H1 (cell line): ENCODE data around the gene KDM6B. TPM values are rescaled to one million over a fixed set of nuclear protein-coding genes. Genes with fewer than 3 reads are reported as not detected.
A peak's percentile ranks its signal among the peaks of the same experiment; 100 is the strongest.

Source experiments
- CTCF ChIA-PET: fragments of 300-600 bp; sonication (Branson Sonifier 250); formaldehyde crosslinking; loops from one replicate; lab custom pipeline; 2021; ENCODE audit not compliant: partially characterized antibody; lab: Charles Lee
- POLR2A ChIA-PET: fragments of 300-600 bp; sonication (Branson Sonifier 250); formaldehyde crosslinking; loops from one replicate; lab custom pipeline; 2021; ENCODE audit warnings: inconsistent platforms; ENCODE audit not compliant: partially characterized antibody; lab: Charles Lee
- DNase-seq, 2 experiments: peaks; one replicate each; pipeline versions ENCODE4 v3.0.0 to v3.0.0-alpha.2; 2010 to 2022; ENCODE audit warnings: low spot score in 2 of 2, low read depth in 1 of 2, mixed read lengths in 1 of 2
- FAIRE-seq: peaks from 2 replicates; lab custom pipeline; 2011; peaks lifted over from hg19 to GRCh38; lab: Jason Lieb, UNC
- H2AFZ ChIP-seq: 2 replicates; pipeline ENCODE4 v1.8.1; 2012; ENCODE audit warnings: low read length, inconsistent platforms
- H2AK5ac ChIP-seq: 2 replicates; pipeline ENCODE4 v1.6.1; 2013; ENCODE audit warnings: low read depth, low read length
- H2BK120ac ChIP-seq: replicated peaks from 2 replicates; pipeline ENCODE3; 2013; ENCODE audit warnings: low read depth, low read length, inconsistent platforms
- H2BK12ac ChIP-seq: 2 replicates; pipeline ENCODE4 v1.6.1; 2013; ENCODE audit warnings: low read depth, low read length
- H2BK15ac ChIP-seq: 2 replicates; pipeline ENCODE4 v1.6.1; 2013; ENCODE audit warnings: low read length
- H2BK20ac ChIP-seq: 2 replicates; pipeline ENCODE4 v1.6.1; 2013; ENCODE audit warnings: low read length
- H2BK5ac ChIP-seq: 2 replicates; pipeline ENCODE4 v1.6.1; 2013; ENCODE audit warnings: low read depth, low read length
- H3K14ac ChIP-seq: 2 replicates; pipeline ENCODE4 v1.6.1; 2013; ENCODE audit warnings: inconsistent platforms; ENCODE audit not compliant: insufficient read length
- H3K18ac ChIP-seq: 2 replicates; pipeline ENCODE4 v1.6.1; 2013; ENCODE audit warnings: low read length; ENCODE audit errors: extremely low read depth
- H3K23ac ChIP-seq: 2 replicates; pipeline ENCODE4 v1.6.1; 2013; ENCODE audit warnings: inconsistent platforms; ENCODE audit not compliant: insufficient read length
- H3K23me2 ChIP-seq: 2 replicates; pipeline ENCODE4 v1.6.1; 2013; ENCODE audit warnings: low read depth, low read length
- H3K27ac ChIP-seq: 2 replicates; pipeline ENCODE4 v1.6.1; 2011; ENCODE audit warnings: low read depth, low read length, inconsistent platforms
- H3K27me3 ChIP-seq, 4 experiments: replicated peaks in 1 of 4; 1 replicate in 1 of 4; 2 replicates in 3 of 4; pipeline versions ENCODE4 v1.6.1 to v1.8.1; 2011 to 2013; ENCODE audit warnings: low read length in 3 of 4, mild to moderate bottlenecking in 3 of 4, inconsistent platforms in 2 of 4, mixed read lengths in 2 of 4, moderate library complexity in 1 of 4; ENCODE audit not compliant: control insufficient read depth in 3 of 4, insufficient read depth in 3 of 4; ENCODE audit errors: extremely low read depth in 1 of 4
- H3K36me3 ChIP-seq, 4 experiments: 2 replicates each; pipeline versions ENCODE4 v1.6.1 to v1.8.1; 2011 to 2013; ENCODE audit warnings: mild to moderate bottlenecking in 4 of 4, low read length in 3 of 4, moderate library complexity in 2 of 4, control low read depth in 1 of 4, inconsistent platforms in 1 of 4; ENCODE audit not compliant: insufficient read depth in 4 of 4, control insufficient read depth in 2 of 4
- H3K4ac ChIP-seq: replicated peaks from 2 replicates; pipeline ENCODE3; 2013; ENCODE audit warnings: low read length, low read depth, mixed read lengths, inconsistent platforms; ENCODE audit not compliant: insufficient read length
- H3K4me1 ChIP-seq, 4 experiments: replicated peaks in 1 of 4; 1 replicate in 1 of 4; 2 replicates in 3 of 4; pipeline versions ENCODE4 v1.6.1 to v1.8.1; 2011 to 2013; ENCODE audit warnings: low read length in 3 of 4, inconsistent platforms in 2 of 4, mixed read lengths in 1 of 4; ENCODE audit not compliant: insufficient read depth in 4 of 4, control insufficient read depth in 3 of 4
- H3K4me2 ChIP-seq, 2 experiments: 2 replicates each; pipeline versions ENCODE4 v1.6.1 to v1.8.1; 2011 to 2013; ENCODE audit warnings: low read depth in 2 of 2, low read length in 2 of 2, control low read depth in 1 of 2, inconsistent platforms in 1 of 2, mild to moderate bottlenecking in 1 of 2; ENCODE audit not compliant: insufficient read depth in 1 of 2
- H3K4me3 ChIP-seq, 4 experiments: fragments of 200-600, 300-600 bp in 1 of 4; sonication (generic), shearing (Covaris generic), sonication (Bioruptor Twin) in 1 of 4; 2 replicates each; pipeline versions ENCODE4 v1.5.1 to v1.8.1; 2011 to 2016; ENCODE audit warnings: low read length in 4 of 4, low read depth in 3 of 4, control low read depth in 2 of 4, inconsistent platforms in 2 of 4, mild to moderate bottlenecking in 2 of 4, mixed read lengths in 1 of 4, moderate library complexity in 1 of 4; ENCODE audit not compliant: insufficient read depth in 2 of 4; ENCODE audit errors: extremely low read depth in 1 of 4
- H3K56ac ChIP-seq: replicated peaks from 2 replicates; pipeline ENCODE3; 2013; ENCODE audit warnings: low read depth, mild to moderate bottlenecking, mixed read lengths, low read length, inconsistent platforms; ENCODE audit not compliant: insufficient read length
- H3K79me1 ChIP-seq: 2 replicates; pipeline ENCODE4 v1.6.1; 2013; ENCODE audit warnings: low read depth, low read length, control low read depth
- H3K79me2 ChIP-seq, 2 experiments: 2 replicates each; pipeline versions ENCODE4 v1.6.1 to v1.8.1; 2012 to 2013; ENCODE audit warnings: low read length in 2 of 2, mild to moderate bottlenecking in 2 of 2, inconsistent platforms in 1 of 2; ENCODE audit not compliant: insufficient read depth in 2 of 2, control insufficient read depth in 1 of 2
- H3K9ac ChIP-seq, 4 experiments: replicated peaks in 1 of 4; 1 replicate in 1 of 4; 2 replicates in 3 of 4; pipeline versions ENCODE4 v1.6.1 to v1.8.1; 2011 to 2013; ENCODE audit warnings: low read depth in 3 of 4, low read length in 3 of 4, control low read depth in 2 of 4, mild to moderate bottlenecking in 2 of 4, moderate library complexity in 2 of 4, inconsistent platforms in 1 of 4; ENCODE audit errors: extremely low read depth in 1 of 4
- H3K9me3 ChIP-seq, 2 experiments: 2 replicates each; pipeline versions ENCODE4 v1.6.1 to v1.8.1; 2012 to 2013; ENCODE audit warnings: mild to moderate bottlenecking in 2 of 2, moderate library complexity in 2 of 2, control low read depth in 1 of 2, inconsistent platforms in 1 of 2, low read depth in 1 of 2, low read length in 1 of 2, mixed read lengths in 1 of 2; ENCODE audit not compliant: insufficient read depth in 2 of 2
- H4K20me1 ChIP-seq, 2 experiments: replicated peaks in 1 of 2; 2 replicates each; pipeline versions ENCODE3 to v1.8.1; 2011 to 2013; ENCODE audit warnings: inconsistent platforms in 2 of 2, low read length in 2 of 2, mild to moderate bottlenecking in 1 of 2; ENCODE audit not compliant: insufficient read depth in 2 of 2, control insufficient read depth in 1 of 2
- H4K5ac ChIP-seq: 2 replicates; pipeline ENCODE4 v1.6.1; 2013; ENCODE audit warnings: low read length, low read depth, mixed read lengths, inconsistent platforms; ENCODE audit not compliant: insufficient read length
- H4K8ac ChIP-seq: 2 replicates; pipeline ENCODE4 v1.8.0; 2013; ENCODE audit warnings: mild to moderate bottlenecking, moderate library complexity, low read length, inconsistent platforms; ENCODE audit not compliant: insufficient read depth; ENCODE audit errors: extremely low read depth
- H4K91ac ChIP-seq: replicated peaks from 2 replicates; pipeline ENCODE3; 2013; ENCODE audit warnings: low read length, mixed read lengths, inconsistent platforms; ENCODE audit not compliant: insufficient read length
- ATF2 ChIP-seq: IDR thresholded peaks from 2 replicates; pipeline ENCODE4 v1.6.1; 2012; ENCODE audit warnings: low read length, inconsistent platforms
- CREB1 ChIP-seq: IDR thresholded peaks from 2 replicates; pipeline ENCODE4 v1.6.1; 2012; ENCODE audit warnings: inconsistent platforms
- EP300 ChIP-seq, 2 experiments: IDR thresholded peaks; 1 replicate in 1 of 2; 2 replicates in 1 of 2; pipeline ENCODE4 v1.6.1; 2011 to 2012; ENCODE audit warnings: low read depth in 2 of 2, low read length in 2 of 2, mild to moderate bottlenecking in 2 of 2, borderline replicate concordance in 1 of 2, inconsistent platforms in 1 of 2, moderate library complexity in 1 of 2
- PHF8 ChIP-seq: fragments of 200-600 bp; sonication (generic); conservative IDR thresholded peaks from 2 replicates; pipeline ENCODE4 v1.7.1; 2012; ENCODE audit warnings: low read depth, mild to moderate bottlenecking, inconsistent platforms, low read length, moderate library complexity
- RFX5 ChIP-seq: IDR thresholded peaks from 2 replicates; pipeline ENCODE4 v1.6.1; 2011; ENCODE audit warnings: low read depth, low read length, improper control_type of control experiment, borderline replicate concordance
- RNF2 ChIP-seq: fragments of 200-900, 300-1000 bp; sonication (generic); IDR thresholded peaks from 2 replicates; pipeline ENCODE4 v1.7.1; 2016; ENCODE audit warnings: borderline replicate concordance, low read depth, mild to moderate bottlenecking, antibody characterized with exemption, low read length; ENCODE audit not compliant: poor library complexity, severe bottlenecking; ENCODE audit errors: missing control alignments
- RXRA ChIP-seq: IDR thresholded peaks from 2 replicates; pipeline ENCODE4 v1.6.1; 2011; ENCODE audit warnings: low read depth, mild to moderate bottlenecking, low read length, moderate library complexity; ENCODE audit not compliant: insufficient read depth
- TEAD4 ChIP-seq: IDR thresholded peaks from 2 replicates; pipeline ENCODE4 v1.6.1; 2012; ENCODE audit warnings: low read depth, low read length, inconsistent platforms, mixed read lengths
- WGBS, 2 experiments: shearing (Covaris generic) in 1 of 2; methylation state at CpG; one replicate each; pipeline versions ENCODE4 v1.1.6 to v1.1.7; 2013 to 2015; ENCODE audit warnings: low lambda C conversion rate in 2 of 2, mixed read lengths in 2 of 2, inconsistent platforms in 1 of 2, low coverage in 1 of 2, missing lambda C conversion rate in 1 of 2; ENCODE audit not compliant: insufficient replicate concordance in 2 of 2, insufficient coverage in 1 of 2, insufficient read length in 1 of 2; ENCODE audit errors: extremely low coverage in 1 of 2, missing lambda C conversion rate in 1 of 2; 5-methylcytosine and 5-hydroxymethylcytosine counted together
- polyA plus RNA-seq, 7 experiments: library from polyadenylated mRNA; depleted of rRNA in 3 of 7; stranded (reverse) in 5 of 7; unstranded in 2 of 7; fragments of >200 nt in 5 of 7; fragments of 200-250 nt in 2 of 7; gene quantifications; 1 replicate in 5 of 7; 2 replicates in 1 of 7; 4 replicates in 1 of 7; pipeline versions ENCODE4 v1.2.1 to v1.2.3, GENCODE V29; 2011 to 2013; ENCODE audit warnings: missing spikeins in 2 of 7, mixed read lengths in 2 of 7
- total RNA-seq: library from RNA; stranded (reverse); fragmentation: NEBNext Ultra II Directional; extraction: Animal tissue kit (Norgen Biotek cat#: 25700); gene quantifications from 2 replicates; pipeline ENCODE4 v1.2.1, GENCODE V29; 2021

The KDM6B gene
- total and polyA plus RNA-seq, 2 of the 8 experiments (the other 6 are each of a cell fraction or from before 2014, with no cell fraction given) = 0.48 to 3.7 TPM

GRCh38 chr17:7843536-7844291 lies 9.7 kb downstream of the KDM6B start:
- no peaks in the 10 kb centered on the region for H3K9me3 ChIP-seq
- peaks cover 6 to 21% (median 14%) of the 10 kb centered on the region in 4 experiments for H3K4me1 ChIP-seq
- H3K4me3 ChIP-seq = peak overlapping the region; percentile 70 to 98 (median 86)
- H3K18ac ChIP-seq = peak overlapping the region; percentile 83
- H4K20me1 ChIP-seq = peaks cover 12 to 41% of the 10 kb centered on the region in 2 experiments
- H2BK5ac ChIP-seq = peak overlapping the region; percentile 78; the same call in 1 of the 2 replicates
- H3K56ac ChIP-seq = no peak overlapping the region
- H3K27me3 ChIP-seq = peaks cover 18 to 48% (median 45%) of the 10 kb centered on the region in 4 experiments
- H2AK5ac ChIP-seq = no peak overlapping the region
- no peak overlapping the region for H2AFZ ChIP-seq
- peak overlapping the region; percentile 96 to 100 for H3K4me2 ChIP-seq
- no peak overlapping the region for H2BK120ac ChIP-seq
- CTCF ChIA-PET = interaction anchor here (0.6 to 2.1 kb wide), 9 partner anchors 8 to 143 kb away, joined by 3 to 6 read pairs (median 4); partner anchors contain the start of gene EFNB3
- no peaks in the 10 kb centered on the region for H3K79me2 ChIP-seq
- no peaks in the 10 kb centered on the region for H3K79me1 ChIP-seq
- no peak overlapping the region for H2BK20ac ChIP-seq
- H3K27ac ChIP-seq = no peak overlapping the region
- no peak overlapping the region for H4K91ac ChIP-seq
- H3K23ac ChIP-seq = no peak overlapping the region
- WGBS, 2 experiments = 0% methylated on average over 13 of the region's 61 CpGs; no CpG with 5 or more reads in 1 of the 2 experiments
- peak overlapping the region in 2 of 4 experiments; percentile 23 to 58; a peak in 4 of 7 replicates for H3K9ac ChIP-seq
- POLR2A ChIA-PET = interaction anchor here (0.6 to 4.2 kb wide), 5 partner anchors 8 to 140 kb away, joined by 3 to 22 read pairs (median 18); partner anchors contain the start of genes CYB5D1, NAA38 and TMEM88
- FAIRE-seq = no peak
- H4K8ac ChIP-seq = no peak overlapping the region; the same call in 1 of the 2 replicates
- H4K5ac ChIP-seq = no peak overlapping the region
- 0 out of 2 replicates have a peak overlapping the region, but pooled peaks have one; percentile 29 for H2BK15ac ChIP-seq
- no peaks in the 10 kb centered on the region; a peak in 1 of 8 replicates for H3K36me3 ChIP-seq
- H3K4ac ChIP-seq = no peak overlapping the region
- H3K14ac ChIP-seq = no peak overlapping the region
- peak in 1 of 2 experiments; percentile 93 for DNase-seq
- no peak overlapping the region; the same call in 1 of the 2 replicates for H2BK12ac ChIP-seq
- H3K23me2 ChIP-seq = peaks cover 34% of the 10 kb centered on the region
- TF ChIP-seq PHF8 (peak; percentile 2; the same call in 1 of the 2 replicates), TEAD4 (no peak), RXRA (no peak), CREB1 (no peak), ATF2 (no peak), RNF2 (no peak), EP300 (IDR thresholded peaks at IDR 0.05; ENCODE audit: borderline replicate concordance in 1 of 2, low read depth in 2 of 2, low read length in 2 of 2) (no peak), RFX5 (no peak)
